Suppressor macrophage treated with lipopolysaccharide for 1 hour (primary cell): ENCODE results near the gene PANK3.
"Not testable (repeated sequence)": the region's sequence is repeated elsewhere in the genome, so short reads cannot be mapped to it uniquely, and the experiment has no call there.

Source experiments
- DNase-seq, 3 donors: peaks; one replicate each; pipeline ENCODE4 v3.0.0-alpha.2; 2020 to 2022

PANK3 gene

DNA sequence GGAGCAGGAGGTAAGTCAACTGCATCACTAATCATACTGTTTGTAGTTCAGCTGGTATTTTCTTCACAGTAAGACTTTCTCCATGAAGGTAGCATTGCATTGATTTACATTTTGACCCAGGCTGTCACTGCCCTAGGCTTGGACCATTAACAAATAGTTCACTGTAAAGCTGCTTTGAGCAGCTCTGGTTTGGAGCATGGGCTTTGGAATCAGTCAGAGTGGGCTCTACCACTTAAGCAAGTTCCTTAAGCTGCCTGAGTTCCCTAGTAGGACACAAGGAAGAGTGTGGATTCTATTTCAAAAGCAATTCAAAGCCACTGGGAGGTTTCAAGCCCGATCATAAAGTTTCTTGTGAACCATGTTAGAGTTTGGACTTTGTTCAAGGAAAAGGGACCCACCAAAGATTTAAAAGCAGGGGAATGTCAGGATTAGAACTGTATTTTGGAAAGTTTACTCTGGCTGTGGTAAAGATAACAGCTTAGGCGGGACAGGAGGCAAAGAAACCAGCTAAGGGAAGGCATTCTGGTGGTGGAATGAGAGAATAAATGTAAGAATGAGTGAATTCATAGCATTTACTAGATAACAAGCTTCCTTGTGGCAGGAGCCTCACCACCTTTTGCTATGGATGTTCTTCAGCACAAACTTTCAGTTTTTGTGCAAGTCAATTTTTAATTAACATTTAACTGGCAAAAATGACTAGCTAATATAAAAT is 12.3 kb upstream of the PANK3 start:
- no peak for DNase-seq

DNA sequence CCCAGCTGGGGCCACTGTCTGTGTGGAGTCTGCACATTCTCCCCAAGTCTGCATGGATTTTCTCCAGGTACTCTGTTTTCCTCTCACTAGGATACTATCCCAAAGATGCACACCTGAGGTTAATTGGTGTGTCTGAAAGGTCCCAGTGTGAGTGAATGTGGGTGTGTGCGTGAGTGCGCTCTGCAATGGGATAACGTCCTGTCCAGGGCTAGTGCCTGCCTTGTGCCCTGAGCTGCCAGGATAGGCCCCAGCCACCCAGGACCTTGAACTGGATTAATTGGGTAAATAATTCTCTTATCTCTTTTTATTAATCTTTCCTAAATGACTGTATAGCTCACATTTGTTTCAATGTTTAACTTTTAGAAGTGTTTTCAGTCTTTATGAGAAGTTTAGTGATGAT is 11.5 kb upstream of the PANK3 start:
- no peak for DNase-seq

DNA sequence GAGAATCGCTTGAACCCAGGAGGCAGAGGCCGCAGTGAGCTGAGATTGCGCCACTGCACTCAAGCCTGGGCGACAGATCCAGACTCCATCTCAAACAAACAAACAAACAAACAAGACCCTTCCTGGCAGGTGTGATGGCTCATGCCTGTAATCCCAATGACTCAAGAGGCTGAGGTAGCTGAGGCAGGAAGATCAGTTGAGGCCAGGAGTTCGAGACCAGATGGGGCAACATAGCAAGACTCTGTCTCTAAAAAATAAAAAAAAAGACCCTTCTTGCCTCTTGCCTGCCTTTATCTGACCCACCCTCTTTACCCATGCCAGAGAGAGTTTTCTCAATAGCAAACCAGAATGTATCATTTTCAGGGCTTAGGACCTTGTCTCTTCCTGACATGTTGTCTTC is 8.8 kb upstream of the PANK3 start:
- DNase-seq = no peak

DNA sequence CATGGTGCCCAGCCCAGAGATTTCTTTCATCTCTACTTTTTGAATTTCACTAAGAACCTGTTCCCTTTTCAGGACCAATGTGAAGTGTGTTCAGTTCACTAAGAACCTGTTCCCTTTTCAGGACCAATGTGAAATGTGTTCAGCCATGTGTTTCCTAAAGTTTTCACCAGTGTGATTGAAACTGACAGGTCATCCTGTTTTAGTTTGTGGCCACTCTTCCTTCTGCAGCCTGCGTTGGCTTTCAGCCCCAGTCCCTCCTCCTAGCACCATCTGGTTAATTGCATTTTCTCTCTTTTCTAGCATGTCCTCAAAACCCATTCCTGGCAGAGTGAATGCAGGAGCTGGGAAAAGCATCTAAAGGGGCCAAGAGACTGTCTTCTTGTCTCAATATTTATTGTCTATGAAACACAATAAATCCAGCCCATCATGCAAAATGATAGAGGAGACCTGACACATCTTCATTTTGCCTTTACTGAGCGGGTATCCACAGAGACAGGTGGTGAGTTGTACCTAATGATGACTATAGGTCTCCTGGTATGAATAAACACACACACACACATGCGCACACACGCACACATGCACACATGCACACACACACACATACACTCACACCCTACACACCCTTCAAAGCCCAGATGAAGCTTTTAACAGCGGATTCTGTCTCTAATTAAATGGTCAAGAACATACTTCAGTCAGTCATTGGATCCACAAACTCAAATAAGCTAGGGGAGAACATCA is 6.1 kb upstream of the PANK3 start:
- DNase-seq = no peak

DNA sequence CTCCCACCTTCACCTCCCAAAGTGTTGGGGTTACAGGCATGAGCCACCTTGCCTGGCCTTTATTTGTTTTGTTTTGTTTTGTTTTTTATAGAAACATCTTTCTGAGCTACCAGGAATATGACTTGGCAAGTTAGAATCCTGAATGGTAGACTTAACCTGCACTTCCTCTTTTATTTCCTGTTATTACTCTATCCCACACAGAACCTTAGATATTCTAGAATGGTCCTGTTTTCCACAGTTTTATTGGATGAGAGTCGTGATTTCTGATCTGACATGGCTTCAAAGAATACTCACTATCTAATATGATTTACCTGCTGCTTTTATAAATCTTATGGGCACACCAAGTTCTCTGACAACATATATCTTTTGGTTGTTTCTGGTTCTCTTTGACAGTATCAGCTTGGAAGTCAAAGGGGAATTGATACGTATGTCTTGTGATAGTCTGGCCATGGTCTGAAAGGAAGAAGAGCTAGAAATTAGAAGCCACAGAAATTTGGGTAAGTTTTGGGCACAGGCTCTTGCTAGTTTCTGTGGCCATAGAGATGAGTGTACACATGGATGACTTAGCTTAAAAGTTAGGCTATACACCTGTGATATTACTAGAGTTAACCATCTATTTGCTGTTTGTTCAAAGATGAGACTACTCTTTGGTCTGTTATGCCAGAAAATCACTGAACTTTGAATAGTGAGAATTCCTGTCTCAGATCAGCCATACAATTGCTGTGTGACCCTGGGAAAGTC is 4.7 kb upstream of the PANK3 start:
- DNase-seq = peak in 1 of 3 donors; percentile 10

DNA sequence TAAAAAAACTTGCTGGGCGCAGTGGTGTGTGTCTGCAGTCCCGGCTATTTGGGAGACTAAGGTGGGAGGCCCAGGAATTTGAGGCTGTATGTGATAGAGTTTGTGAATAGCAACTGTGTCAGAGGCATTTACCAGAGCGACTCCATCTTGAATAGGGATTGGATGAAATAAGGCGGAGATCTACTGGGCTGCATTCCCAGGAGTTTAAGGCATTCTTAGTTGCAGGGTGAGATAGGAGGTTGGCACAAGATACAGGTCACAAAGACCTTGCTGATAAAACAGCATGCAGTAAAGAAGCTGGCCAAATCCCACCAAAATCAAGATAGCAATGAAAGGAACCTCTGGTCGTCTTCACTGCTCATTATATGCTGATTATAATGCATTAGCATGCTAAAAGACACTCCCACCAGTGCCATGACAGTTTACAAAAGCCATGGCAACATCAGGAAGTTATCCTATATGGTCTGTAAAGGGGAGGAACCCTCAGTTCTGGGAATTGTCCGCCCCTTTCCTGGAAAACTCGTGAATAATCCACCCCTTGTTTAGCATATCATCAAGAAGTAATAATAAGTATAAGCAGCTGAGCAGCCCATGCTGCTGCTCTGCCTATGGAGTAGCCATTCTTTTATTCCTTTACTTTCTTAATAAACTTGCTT is 1.8 kb upstream of the PANK3 start:
- not testable (repeated sequence) for DNase-seq

DNA sequence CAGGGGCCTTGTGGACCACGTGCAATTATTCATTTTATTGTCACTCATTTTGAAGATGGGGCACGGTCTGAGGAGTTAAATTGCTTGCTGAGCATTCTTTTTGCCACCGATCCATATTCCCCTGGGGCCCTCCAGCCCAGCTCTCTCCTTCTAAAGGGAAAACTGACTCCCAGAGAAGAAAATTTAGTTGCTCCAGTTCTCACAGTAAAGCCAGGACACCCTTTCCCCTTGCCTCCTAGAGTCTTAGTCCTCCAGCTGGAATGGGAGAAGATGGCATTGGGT is 1.0 kb upstream of the PANK3 start:
- no peak for DNase-seq

DNA sequence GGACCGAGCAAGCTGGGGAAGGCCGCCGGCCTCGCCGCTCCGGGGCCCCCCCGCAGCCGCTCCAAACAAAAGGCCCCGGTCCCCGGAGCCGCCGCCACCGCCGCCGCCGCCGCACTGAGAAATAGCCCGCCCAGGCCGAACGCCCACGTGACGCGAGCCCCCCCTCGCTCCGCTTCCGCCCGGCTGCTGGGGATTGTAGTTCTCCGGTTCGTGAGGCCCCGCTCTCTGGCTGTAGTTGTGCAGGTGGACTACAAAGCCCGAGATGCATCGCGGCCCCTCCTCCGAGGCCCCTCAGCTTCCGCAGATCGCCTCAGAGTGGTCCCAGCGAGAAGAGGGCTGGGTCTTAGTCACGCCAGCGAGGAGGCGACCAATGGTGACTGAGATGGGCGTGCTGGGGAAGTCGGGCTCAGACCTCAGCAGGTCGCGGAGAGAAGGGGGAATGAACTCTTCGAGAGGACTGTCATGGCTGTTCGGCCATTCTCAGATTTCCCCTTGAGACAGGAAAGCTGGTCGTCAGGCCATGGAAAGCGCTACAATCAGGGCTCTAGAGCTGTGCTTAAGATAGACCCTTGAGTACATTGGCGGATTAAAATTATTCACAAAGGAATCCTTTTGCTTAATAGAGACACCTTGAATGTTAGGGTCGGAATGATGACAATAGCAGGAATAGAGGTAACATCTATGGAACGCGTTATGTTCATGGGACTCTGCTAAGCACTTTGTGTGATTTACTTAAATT is 489 bp upstream of the PANK3 start:
- peak; percentile 98 to 99 (median 98) for DNase-seq

DNA sequence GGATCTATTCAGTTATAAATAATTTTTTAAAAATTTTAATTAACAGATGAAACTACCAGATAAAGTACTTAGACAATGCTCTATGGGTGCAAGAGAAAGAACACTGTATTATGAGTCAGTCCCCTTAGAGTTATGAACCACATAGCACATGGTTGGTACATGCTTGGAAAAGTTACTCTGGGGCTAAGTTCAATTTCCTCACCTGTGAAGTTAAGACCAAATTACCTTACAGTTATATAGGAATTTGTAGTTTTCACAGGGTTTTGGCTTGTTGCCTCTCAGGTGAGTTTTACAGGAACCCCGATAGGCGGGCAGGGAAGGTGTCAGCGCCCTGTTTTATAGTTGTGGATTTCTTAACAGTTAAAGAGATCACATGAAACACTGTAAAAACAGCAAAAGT is 1.2 kb downstream of the PANK3 start:
- DNase-seq = peak in 2 of 3 donors; percentile 38 to 46

DNA sequence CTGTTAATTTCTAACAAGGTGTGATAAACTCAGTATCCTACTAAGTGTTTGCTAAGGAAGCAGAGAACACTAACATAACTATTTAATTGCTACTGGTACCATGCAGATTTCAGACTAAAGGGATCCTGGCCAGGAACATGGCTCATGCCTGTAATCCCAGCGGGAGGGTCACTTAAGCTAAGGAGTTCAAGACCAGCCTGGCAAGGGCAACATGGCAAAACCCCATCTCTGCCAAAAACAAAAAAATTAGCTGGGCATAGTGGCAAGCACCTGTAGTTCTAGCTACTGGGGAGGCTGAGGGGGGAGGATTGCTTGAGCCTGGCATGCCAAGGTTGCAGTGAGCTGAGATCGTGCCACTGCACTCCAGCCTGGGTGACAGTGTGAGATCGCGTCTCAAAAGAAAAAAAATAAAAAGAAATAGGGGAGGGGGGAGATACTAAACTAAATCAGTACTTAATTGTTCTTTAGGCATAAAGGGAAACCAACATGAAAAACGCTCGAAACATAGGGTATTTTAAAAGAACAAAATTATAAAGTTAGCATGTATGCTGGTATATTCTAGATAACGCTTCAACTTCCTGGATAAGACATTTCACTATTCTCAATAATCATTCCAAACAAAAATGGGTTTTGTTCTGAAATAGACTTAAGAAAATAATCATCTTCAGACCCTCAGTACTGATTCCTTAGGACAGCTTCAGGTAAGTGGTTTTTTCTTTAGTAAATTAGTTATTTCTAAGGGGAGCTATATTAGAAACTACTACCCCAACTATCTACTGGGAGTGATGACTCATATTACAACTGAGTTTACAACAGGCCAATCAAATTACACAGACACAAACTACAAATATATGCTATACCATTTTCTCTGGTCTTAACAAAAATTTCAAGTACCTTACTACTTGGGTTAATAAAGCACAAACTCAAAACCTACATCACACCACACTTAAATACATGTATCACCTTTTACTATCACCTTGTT is 3.5 kb downstream of the PANK3 start:
- no peak for DNase-seq

DNA sequence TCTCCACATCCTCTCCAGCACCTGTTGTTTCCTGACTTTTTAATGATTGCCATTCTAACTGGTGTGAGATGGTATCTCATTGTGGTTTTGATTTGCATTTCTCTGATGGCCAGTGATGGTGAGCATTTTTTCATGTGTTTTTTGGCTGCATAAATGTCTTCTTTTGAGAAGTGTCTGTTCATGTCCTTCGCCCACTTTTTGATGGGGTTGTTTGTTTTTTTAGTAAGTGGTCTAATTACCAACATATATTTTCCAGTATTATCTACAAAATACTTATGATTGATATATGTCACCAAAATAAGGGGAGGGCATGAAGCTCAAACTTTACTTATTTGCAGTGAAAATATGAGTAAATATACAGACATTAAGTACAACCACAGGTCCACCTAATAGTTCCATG is 5.0 kb downstream of the PANK3 start:
- not testable (repeated sequence) for DNase-seq

DNA sequence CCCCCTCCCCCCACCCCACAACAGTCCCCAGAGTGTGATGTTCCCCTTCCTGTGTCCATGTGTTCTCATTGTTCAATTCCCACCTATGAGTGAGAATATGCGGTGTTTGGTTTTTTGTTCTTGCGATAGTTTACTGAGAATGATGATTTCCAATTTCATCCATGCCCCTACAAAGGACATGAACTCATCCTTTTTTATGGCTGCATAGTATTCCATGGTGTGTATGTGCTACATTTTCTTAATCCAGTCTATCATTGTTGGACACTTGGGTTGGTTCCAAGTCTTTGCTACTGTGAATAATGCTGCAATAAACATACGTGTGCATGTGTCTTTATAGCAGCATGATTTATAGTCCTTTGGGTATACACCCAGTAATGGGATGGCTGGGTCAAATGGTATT is 5.5 kb downstream of the PANK3 start:
- not testable (repeated sequence) for DNase-seq

DNA sequence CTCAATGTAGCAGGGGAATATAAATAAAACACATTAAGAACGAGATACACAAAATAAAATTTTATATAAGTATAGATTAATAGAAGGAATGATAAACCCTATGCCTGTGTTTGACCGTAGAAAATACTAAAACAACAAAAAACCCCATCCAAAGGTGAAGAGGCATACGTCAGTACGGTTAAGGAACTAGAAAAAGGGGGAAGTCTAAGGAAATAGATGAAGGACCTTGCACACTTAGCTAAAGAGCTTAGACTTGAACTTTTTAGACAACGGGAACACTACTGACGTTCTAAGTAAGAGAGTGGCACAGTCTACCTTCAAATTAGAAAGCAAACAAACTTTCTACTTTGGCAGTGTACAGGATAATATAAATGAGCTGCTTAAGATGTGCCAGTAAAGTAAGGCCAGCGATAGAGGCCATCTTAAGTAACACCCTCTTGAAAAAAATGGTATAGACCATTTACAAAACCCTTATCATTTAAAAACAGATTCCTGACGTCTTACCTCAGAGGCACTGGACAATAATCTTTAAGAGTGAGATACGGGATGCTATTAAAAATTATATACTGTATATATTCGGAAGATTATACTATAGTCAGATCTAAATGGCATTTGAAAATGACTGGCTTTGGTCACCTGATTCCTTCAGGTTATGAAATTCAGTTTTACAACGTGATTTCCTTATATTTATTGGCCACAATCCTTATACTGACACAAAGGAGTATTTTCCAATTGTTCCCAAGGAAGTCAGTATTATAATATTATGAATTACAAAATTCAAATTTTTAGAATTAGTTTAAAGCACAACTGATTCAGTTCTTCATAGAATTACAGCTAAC is 8.5 kb downstream of the PANK3 start:
- DNase-seq = no peak

DNA sequence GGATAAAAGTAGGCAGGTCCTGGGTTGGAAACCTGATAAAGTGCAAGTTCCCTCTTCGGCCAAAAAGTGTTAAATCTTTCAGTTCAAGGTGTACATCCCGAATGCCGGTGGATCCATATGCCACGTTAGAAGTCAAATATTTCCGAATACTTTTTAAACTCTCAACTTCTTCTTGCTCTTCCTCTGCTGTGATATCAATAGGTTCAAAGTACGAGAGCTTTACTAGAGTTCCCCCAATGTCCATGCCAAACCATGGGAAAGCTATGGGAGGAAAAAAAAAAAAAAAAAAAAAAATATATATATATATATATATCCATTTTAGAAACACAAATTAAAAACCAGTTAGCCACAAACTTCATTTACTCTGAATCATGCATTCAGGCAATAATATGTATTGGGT is 10.4 kb downstream of the PANK3 start:
- no peak for DNase-seq

DNA sequence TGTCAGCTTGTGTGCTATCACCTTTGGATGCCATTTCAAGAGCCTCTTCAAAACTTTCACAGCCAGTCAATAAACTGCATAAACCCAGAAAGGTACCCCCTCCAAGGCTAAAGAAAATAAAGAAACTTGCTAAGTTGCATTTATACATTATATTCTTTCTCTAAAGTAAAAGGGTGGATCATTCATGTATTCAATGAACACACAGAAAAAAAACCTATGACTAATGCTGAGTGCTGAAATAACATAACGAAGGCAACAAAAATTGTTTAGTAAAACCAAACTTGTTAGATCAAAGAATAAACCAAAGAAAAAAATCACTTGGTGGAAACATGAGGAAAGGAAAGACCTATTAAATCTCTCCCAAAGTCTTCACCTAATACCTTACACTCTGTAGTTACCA is 15.2 kb downstream of the PANK3 start:
- no peak for DNase-seq

DNA sequence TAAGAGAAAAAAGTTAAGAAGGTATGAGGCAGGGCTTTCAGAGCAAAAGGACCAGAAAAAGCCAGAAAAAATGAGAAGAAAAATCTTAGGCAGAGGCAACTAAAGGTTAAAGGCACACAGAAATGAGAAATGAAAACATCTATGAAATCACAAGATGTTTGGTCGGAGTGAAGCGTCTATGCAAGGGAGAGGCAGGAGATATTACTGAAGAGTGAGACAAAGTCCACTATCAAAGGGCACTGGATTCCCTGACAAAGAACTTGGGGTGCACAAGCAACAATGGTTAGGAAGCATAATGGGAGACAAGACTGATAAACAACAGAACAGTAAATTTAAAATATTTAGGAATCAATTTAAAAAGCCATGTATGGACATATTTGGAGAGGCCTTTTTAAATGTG is 16.9 kb downstream of the PANK3 start:
- DNase-seq = no peak

DNA sequence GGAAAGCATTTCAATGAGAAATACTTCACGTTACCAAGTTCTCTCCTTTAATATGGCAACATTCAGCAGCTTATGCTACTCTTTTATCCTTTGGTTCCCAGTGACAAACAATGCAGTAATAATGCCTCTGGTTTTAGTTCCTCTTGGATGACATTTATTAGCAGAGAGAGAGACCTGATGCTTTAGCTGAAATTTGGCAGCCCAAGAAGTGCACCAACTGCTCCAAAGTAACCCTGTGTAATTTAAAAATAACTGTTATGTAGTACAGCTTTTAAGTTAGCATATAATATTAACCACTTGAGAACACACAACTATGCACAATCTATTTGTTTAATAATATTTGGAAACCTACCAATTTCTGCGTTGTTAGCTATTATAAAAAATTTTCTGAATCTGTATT is 21.8 kb downstream of the PANK3 start:
- no peak for DNase-seq

DNA sequence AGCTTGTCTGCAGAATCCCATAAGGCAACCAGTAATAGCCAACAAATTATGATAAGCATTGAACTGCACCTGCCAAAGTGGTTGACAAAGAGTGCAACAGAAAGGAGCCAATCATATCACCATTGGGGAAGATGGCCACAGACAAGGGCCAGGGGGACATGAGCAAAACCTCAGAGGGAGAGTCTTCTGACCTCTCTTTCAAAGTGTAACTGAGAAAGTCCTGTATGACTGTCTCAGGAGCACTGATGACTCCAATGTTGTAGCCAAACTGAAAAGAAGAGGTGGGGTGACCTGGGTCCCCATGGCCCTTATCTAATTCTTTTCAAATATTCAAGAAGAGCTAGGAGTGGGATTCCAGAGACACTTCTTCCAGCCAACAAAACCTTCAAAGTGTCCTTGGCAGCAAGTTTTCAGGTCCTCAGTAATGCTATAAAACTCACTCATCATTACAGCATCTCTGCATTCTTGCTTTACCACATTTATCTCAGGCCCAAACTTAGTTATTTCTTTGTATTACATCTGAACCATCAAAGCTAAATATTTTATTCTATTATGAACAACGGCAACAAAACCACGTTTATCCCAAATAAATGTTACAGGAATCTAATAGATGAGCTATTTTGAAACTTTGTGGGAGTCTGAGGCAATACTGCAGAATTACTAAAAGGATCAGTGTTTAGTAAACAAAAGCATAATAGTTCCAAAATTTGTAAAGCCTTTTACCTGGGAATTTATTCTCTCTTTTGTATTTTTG is 25.6 kb downstream of the PANK3 start:
- no peak for DNase-seq

DNA sequence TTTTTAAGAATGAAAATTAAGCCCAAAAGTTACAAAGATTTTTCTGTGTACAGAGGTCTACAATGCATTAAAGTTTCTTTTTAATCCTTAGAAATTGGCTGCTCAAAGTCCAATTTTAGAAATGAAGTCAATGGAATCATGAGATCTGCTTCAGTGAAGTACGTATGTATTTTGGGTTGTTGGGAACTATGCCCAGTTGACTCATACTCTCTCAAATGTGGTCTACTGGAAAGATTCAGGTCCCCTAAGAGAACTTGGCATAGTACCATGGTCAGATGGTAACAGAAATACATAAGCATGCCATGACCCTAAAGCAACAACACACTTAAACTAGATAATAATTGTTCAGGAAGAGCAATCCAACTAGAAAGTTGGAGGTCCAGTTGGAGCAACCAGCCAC is 27.0 kb downstream of the PANK3 start:
- peak in 1 of 3 donors; percentile 5 for DNase-seq

DNA sequence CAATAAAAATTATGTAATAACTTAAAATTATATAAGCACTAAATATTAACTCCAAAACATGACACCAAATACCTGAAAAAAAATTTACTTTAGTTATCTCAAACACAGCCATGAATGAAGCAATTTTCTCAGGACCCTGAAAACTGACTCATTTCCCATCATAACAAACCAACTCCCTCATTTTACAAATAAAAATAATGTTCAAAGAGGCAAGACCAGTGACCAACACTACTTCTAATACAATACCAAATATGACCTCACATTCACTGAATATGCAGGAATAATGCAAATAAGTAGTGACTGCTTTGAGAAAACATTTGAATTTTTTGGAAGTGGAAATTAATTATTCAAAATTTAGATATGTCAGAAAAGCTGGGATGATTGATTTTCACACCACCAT is 28.5 kb downstream of the PANK3 start:
- no peak for DNase-seq
